Naive thymus-derived CD8-positive, alpha-beta T cell (primary cell): ENCODE results near the gene GPNMB. TPM values are rescaled to one million over a fixed set of nuclear protein-coding genes. Genes with fewer than 3 reads are reported as not detected.

Source experiments
- ATAC-seq, 2 donors: fragments of 150-1000 bp; cut with Tn5 transposase in 1 of 2; sonication (Bioruptor Pico), chemical (Tn5 transposase) in 1 of 2; 1 replicate in 1 of 2; 2 replicates in 1 of 2; pipeline ENCODE4 v1.10.0; 2021; ENCODE audit warnings: mild to moderate bottlenecking in 2 of 2, moderate library complexity in 2 of 2
- POLR2A ChIA-PET: fragments of 350-600 bp; sonication (Branson Sonifier 250); formaldehyde crosslinking; loops from one replicate; lab custom pipeline; 2021; ENCODE audit warnings: antibody characterized with exemption; lab: Charles Lee
- DNase-seq, 10 donors: peaks; one replicate each; pipeline versions ENCODE4 v3.0.0 to v3.0.0-alpha.2; 2020 to 2022
- H3K27ac Mint-ChIP-seq, 10 donors: one replicate each; pipeline ENCODE4 v1.8.0; 2020 to 2022; ENCODE audit warnings: mild to moderate bottlenecking in 10 of 10, mixed read lengths in 10 of 10, moderate library complexity in 4 of 10, inconsistent platforms in 1 of 10
- H3K27me3 Mint-ChIP-seq, 5 donors: one replicate each; pipeline ENCODE4 v1.8.0; 2021 to 2022; ENCODE audit warnings: mixed read lengths in 5 of 5
- H3K36me3 Mint-ChIP-seq, 3 donors: one replicate each; pipeline ENCODE4 v1.8.0; 2020 to 2022; ENCODE audit warnings: mixed read lengths in 3 of 3, mild to moderate bottlenecking in 2 of 3, inconsistent platforms in 1 of 3
- H3K4me1 Mint-ChIP-seq, 4 donors: one replicate each; pipeline ENCODE4 v1.8.0; 2021 to 2022; ENCODE audit warnings: mixed read lengths in 4 of 4
- H3K4me3 Mint-ChIP-seq, 10 donors: one replicate each; pipeline ENCODE4 v1.8.0; 2020 to 2022; ENCODE audit warnings: mild to moderate bottlenecking in 10 of 10, mixed read lengths in 10 of 10, moderate library complexity in 6 of 10, inconsistent platforms in 1 of 10
- H3K9me3 Mint-ChIP-seq, 9 donors: one replicate each; pipeline ENCODE4 v1.8.0; 2020 to 2022; ENCODE audit warnings: mixed read lengths in 9 of 9, mild to moderate bottlenecking in 3 of 9, inconsistent platforms in 1 of 9, moderate library complexity in 1 of 9
- polyA plus RNA-seq, 3 donors: library from polyadenylated mRNA; unstranded; fragments of 300-500 nt; fragmentation: Illumina TruSeq; gene quantifications; one replicate each; pipeline ENCODE4 v1.2.3, GENCODE V29; 2021
- total RNA-seq, 8 experiments: library from RNA in 2 of 8; stranded (reverse) in 2 of 8; gene quantifications; one replicate each; pipeline ENCODE4 v1.2.3 and lab custom pipeline; 2021 to 2026

The GPNMB gene
- total and polyA plus RNA-seq, 5 experiments from 2014 or later = 5.9 to 6.3 TPM; not detected in 3

- peaks cover 0 to 24% (median 9%) of the 10 kb centered on the region in 5 donors for H3K27me3 Mint-ChIP-seq
- POLR2A ChIA-PET = no interaction called here
- H3K27ac Mint-ChIP-seq = no peak overlapping the region
- ATAC-seq (no peak), DNase-seq (no peak)
- no peaks in the 10 kb centered on the region for H3K4me1 Mint-ChIP-seq
- H3K36me3 Mint-ChIP-seq = no peaks in the 10 kb centered on the region
- H3K9me3 Mint-ChIP-seq = no peaks in the 10 kb centered on the region
- no peak overlapping the region for H3K4me3 Mint-ChIP-seq
Measured at GRCh38 chr7:23260371-23260770, 13.8 kb downstream of the GPNMB start.

GRCh38 chr7:23261843-23262452 is 15.4 kb downstream of the GPNMB start:
- peak; percentile 28 to 67 (median 40) for DNase-seq
- POLR2A ChIA-PET = interaction anchor here (0.6 kb wide), 1 partner anchor 339 kb away, joined by 4 read pairs; no protein-coding TSS in a partner anchor
- Mint-ChIP-seq H3K36me3 (no peaks in the 10 kb centered on the region), H3K9me3 (no peaks in the 10 kb centered on the region), H3K27me3 (peaks cover 0 to 11% (median 5%) of the 10 kb centered on the region in 5 donors), H3K4me1 (no peaks in the 10 kb centered on the region), H3K4me3 (no peak overlapping the region), H3K27ac (no peak overlapping the region)
- ATAC-seq = peak; percentile 85 to 94

GRCh38 chr7:23264916-23265458 is 18.4 kb downstream of the GPNMB start:
- ATAC-seq (no peak), DNase-seq (no peak)
- POLR2A ChIA-PET = no interaction called here
- peaks cover 0 to 4% (median 0%) of the 10 kb centered on the region in 9 donors for H3K9me3 Mint-ChIP-seq
- peaks cover 0 to 3% (median 0%) of the 10 kb centered on the region in 3 donors for H3K36me3 Mint-ChIP-seq
- H3K4me3 Mint-ChIP-seq = no peak overlapping the region
- no peaks in the 10 kb centered on the region for H3K4me1 Mint-ChIP-seq
- H3K27ac Mint-ChIP-seq = no peak overlapping the region
- peaks cover 0 to 10% (median 1%) of the 10 kb centered on the region in 5 donors for H3K27me3 Mint-ChIP-seq

GRCh38 chr7:23266918-23267317 is 20.3 kb downstream of the GPNMB start:
- no peak overlapping the region for H3K27ac Mint-ChIP-seq
- H3K4me3 Mint-ChIP-seq = no peak overlapping the region
- peaks cover 0 to 4% (median 0%) of the 10 kb centered on the region in 9 donors for H3K9me3 Mint-ChIP-seq
- POLR2A ChIA-PET = no interaction called here
- peaks cover 0 to 3% (median 0%) of the 10 kb centered on the region in 3 donors for H3K36me3 Mint-ChIP-seq
- peaks cover 0 to 12% (median 1%) of the 10 kb centered on the region in 5 donors for H3K27me3 Mint-ChIP-seq
- DNase-seq = no peak
- H3K4me1 Mint-ChIP-seq = no peaks in the 10 kb centered on the region
- no peak for ATAC-seq

- Mint-ChIP-seq H3K27me3 (peaks cover 0 to 15% (median 4%) of the 10 kb centered on the region in 5 donors), H3K4me1 (no peaks in the 10 kb centered on the region), H3K27ac (no peak overlapping the region), H3K9me3 (peaks cover 0 to 4% (median 0%) of the 10 kb centered on the region in 9 donors), H3K4me3 (no peak overlapping the region), H3K36me3 (peaks cover 0 to 3% (median 0%) of the 10 kb centered on the region in 3 donors)
- POLR2A ChIA-PET = no interaction called here
- no peak for DNase-seq
- ATAC-seq = no peak
Measured at GRCh38 chr7:23267357-23267756, 20.8 kb downstream of the GPNMB start.

- peaks cover 0 to 15% (median 4%) of the 10 kb centered on the region in 5 donors for H3K27me3 Mint-ChIP-seq
- H3K9me3 Mint-ChIP-seq = peaks cover 0 to 4% (median 0%) of the 10 kb centered on the region in 9 donors
- POLR2A ChIA-PET = no interaction called here
- H3K4me3 Mint-ChIP-seq = no peak overlapping the region
- peaks cover 0 to 3% (median 0%) of the 10 kb centered on the region in 3 donors for H3K36me3 Mint-ChIP-seq
- H3K27ac Mint-ChIP-seq = no peak overlapping the region
- no peak for DNase-seq
- H3K4me1 Mint-ChIP-seq = peaks cover 2 to 4% (median 4%) of the 10 kb centered on the region in 4 donors
- ATAC-seq = no peak
Measured at GRCh38 chr7:23268167-23268566, 21.6 kb downstream of the GPNMB start.

GRCh38 chr7:23268746-23269145 is 22.2 kb downstream of the GPNMB start:
- DNase-seq (no peak), ATAC-seq (no peak)
- no peak overlapping the region for H3K27ac Mint-ChIP-seq
- peaks cover 0 to 15% (median 3%) of the 10 kb centered on the region in 5 donors for H3K27me3 Mint-ChIP-seq
- no peak overlapping the region for H3K4me3 Mint-ChIP-seq
- H3K4me1 Mint-ChIP-seq = peaks cover 2 to 10% (median 7%) of the 10 kb centered on the region in 4 donors
- POLR2A ChIA-PET = interaction anchor here (1.0 kb wide), 1 partner anchor 30 kb away, joined by 3 read pairs; the partner anchor contains the start of gene MALSU1
- peaks cover 0 to 4% (median 0%) of the 10 kb centered on the region in 9 donors for H3K9me3 Mint-ChIP-seq
- peaks cover 0 to 3% (median 0%) of the 10 kb centered on the region in 3 donors for H3K36me3 Mint-ChIP-seq

GRCh38 chr7:23272275-23272674 is 25.7 kb downstream of the GPNMB start:
- ATAC-seq (no peak), DNase-seq (no peak)
- Mint-ChIP-seq H3K9me3 (peaks cover 0 to 2% (median 0%) of the 10 kb centered on the region in 9 donors), H3K4me1 (peaks cover 2 to 10% (median 7%) of the 10 kb centered on the region in 4 donors), H3K36me3 (peaks cover 0 to 2% (median 0%) of the 10 kb centered on the region in 3 donors), H3K27ac (peak overlapping the region in 1 of 10 donors; percentile 51), H3K27me3 (peaks cover 0 to 13% (median 3%) of the 10 kb centered on the region in 5 donors), H3K4me3 (no peak overlapping the region)
- POLR2A ChIA-PET = interaction anchor here (1.1 kb wide), 1 partner anchor 17 kb away, joined by 4 read pairs; no protein-coding TSS in a partner anchor

- Mint-ChIP-seq H3K27me3 (peaks cover 0 to 11% (median 3%) of the 10 kb centered on the region in 5 donors), H3K4me1 (peaks cover 2 to 10% (median 7%) of the 10 kb centered on the region in 4 donors), H3K36me3 (no peaks in the 10 kb centered on the region), H3K27ac (no peak overlapping the region), H3K4me3 (peak overlapping the region; percentile 48 to 80 (median 70)), H3K9me3 (no peaks in the 10 kb centered on the region)
- POLR2A ChIA-PET = interaction anchor here (1.1 to 1.2 kb wide), 2 partner anchors 17 to 72 kb away, joined by 3 to 4 read pairs; no protein-coding TSS in a partner anchor
- DNase-seq = peak; percentile 72 to 92 (median 83)
- ATAC-seq = peak; percentile 97 to 99
Measured at GRCh38 chr7:23273141-23273599, 26.6 kb downstream of the GPNMB start.

- Mint-ChIP-seq H3K9me3 (no peaks in the 10 kb centered on the region), H3K36me3 (no peaks in the 10 kb centered on the region), H3K27me3 (peaks cover 0 to 7% (median 3%) of the 10 kb centered on the region in 5 donors), H3K27ac (no peak overlapping the region), H3K4me1 (peaks cover 2 to 10% (median 7%) of the 10 kb centered on the region in 4 donors), H3K4me3 (no peak overlapping the region)
- POLR2A ChIA-PET = no interaction called here
- DNase-seq (no peak), ATAC-seq (no peak)
Measured at GRCh38 chr7:23275912-23276311, 29.3 kb downstream of the GPNMB start.

GRCh38 chr7:23276376-23276775 is 29.8 kb downstream of the GPNMB start:
- Mint-ChIP-seq H3K27ac (no peak overlapping the region), H3K9me3 (no peaks in the 10 kb centered on the region), H3K27me3 (peaks cover 0 to 5% (median 3%) of the 10 kb centered on the region in 5 donors), H3K4me3 (no peak overlapping the region), H3K36me3 (no peaks in the 10 kb centered on the region), H3K4me1 (peaks cover 2 to 10% (median 7%) of the 10 kb centered on the region in 4 donors)
- POLR2A ChIA-PET = interaction anchor here (0.7 kb wide), 1 partner anchor 191 kb away, joined by 4 read pairs; no protein-coding TSS in a partner anchor
- DNase-seq (no peak), ATAC-seq (no peak)

- no peaks in the 10 kb centered on the region for H3K9me3 Mint-ChIP-seq
- ATAC-seq (no peak), DNase-seq (no peak)
- H3K27ac Mint-ChIP-seq = no peak overlapping the region
- H3K27me3 Mint-ChIP-seq = peaks cover 0 to 5% (median 3%) of the 10 kb centered on the region in 5 donors
- POLR2A ChIA-PET = interaction anchor here (0.7 to 0.8 kb wide), 2 partner anchors 156 to 191 kb away, joined by 3 to 4 read pairs; no protein-coding TSS in a partner anchor
- H3K36me3 Mint-ChIP-seq = no peaks in the 10 kb centered on the region
- no peak overlapping the region for H3K4me3 Mint-ChIP-seq
- H3K4me1 Mint-ChIP-seq = peaks cover 2 to 10% (median 7%) of the 10 kb centered on the region in 4 donors
Measured at GRCh38 chr7:23276947-23277346, 30.4 kb downstream of the GPNMB start.
